Measurements from ENCODE around the gene GNB2. TPM values are rescaled to one million over a fixed set of nuclear protein-coding genes. Genes with fewer than 3 reads are reported as not detected.
A peak's percentile ranks its signal among the peaks of the same experiment; 100 is the strongest.
"Not testable (repeated sequence)": the region's sequence is repeated elsewhere in the genome, so short reads cannot be mapped to it uniquely, and the experiment has no call there.

GNB2 gene
- total RNA-seq, 1 donor from 2014 or later, result 87.1 TPM

- DNase-seq, result no peak
Measured at GRCh38 chr7:100696123-100696521, 22.6 kb downstream of the GNB2 start.

- DNase-seq, result no peak
Measured at GRCh38 chr7:100699018-100699417, 25.5 kb downstream of the GNB2 start.

GRCh38 chr7:100701089-100701488 lies 27.5 kb downstream of the GNB2 start:
- DNase-seq, result not testable (repeated sequence)

GRCh38 chr7:100705320-100705752 lies 31.8 kb downstream of the GNB2 start:
- peak; percentile 89 for DNase-seq

- peak; percentile 99 for DNase-seq
Measured at GRCh38 chr7:100705753-100706671, 32.5 kb downstream of the GNB2 start, which contains the start of gene POP7. TSS of gene POP7 (plus strand) at chr7:100706121. CDS start at chr7:100706831, 710 bp downstream.

- no peak for DNase-seq
Measured at GRCh38 chr7:100706672-100707311, 33.3 kb downstream of the GNB2 start.

GRCh38 chr7:100708395-100708794 lies 34.9 kb downstream of the GNB2 start:
- no peak for DNase-seq

GRCh38 chr7:100710452-100710851 lies 36.9 kb downstream of the GNB2 start:
- DNase-seq, result no peak

GRCh38 chr7:100711369-100711768 lies 37.8 kb downstream of the GNB2 start:
- peak; percentile 44 for DNase-seq

- no peak for DNase-seq
Measured at GRCh38 chr7:100714725-100715124, 41.2 kb downstream of the GNB2 start.

GRCh38 chr7:100717073-100717472 lies 43.5 kb downstream of the GNB2 start:
- DNase-seq, result not testable (repeated sequence)

GRCh38 chr7:100719523-100720278 lies 46.2 kb downstream of the GNB2 start:
- DNase-seq, result no peak

GRCh38 chr7:100720279-100720670 lies 46.7 kb downstream of the GNB2 start, which contains the start of gene EPO:
TSS of gene EPO (plus strand) at chr7:100720468. CDS start at chr7:100720981, 513 bp downstream.
- no peak for DNase-seq

GRCh38 chr7:100720671-100721504 lies 47.3 kb downstream of the GNB2 start:
- DNase-seq, result no peak

GRCh38 chr7:100721505-100721812 lies 47.9 kb downstream of the GNB2 start:
- DNase-seq, result no peak

GRCh38 chr7:100722480-100723212 lies 49.1 kb downstream of the GNB2 start:
- no peak for DNase-seq

- no peak for DNase-seq
Measured at GRCh38 chr7:100723732-100724275, 50.3 kb downstream of the GNB2 start.

GRCh38 chr7:100724364-100724763 lies 50.8 kb downstream of the GNB2 start:
- not testable (repeated sequence) for DNase-seq

- DNase-seq, result peak; percentile 87
Measured at GRCh38 chr7:100726996-100727761, 53.6 kb downstream of the GNB2 start.

- DNase-seq, result no peak
Measured at GRCh38 chr7:100728196-100728595, 54.7 kb downstream of the GNB2 start.
